DND-41 (cell line): Measurements from ENCODE around the gene ADH4.

Source experiments
- ATAC-seq: fragments of 200-7000 bp; cut with Tn5 transposase; 3 replicates; pipeline ENCODE4 v1.9.1; 2021; ENCODE audit warnings: low read depth; ENCODE audit not compliant: insufficient read depth
- DNase-seq: peaks from one replicate; pipeline ENCODE4 v3.0.0-alpha.2; 2020
- H2AFZ ChIP-seq: 2 replicates; pipeline ENCODE4 v1.6.0; 2012; ENCODE audit warnings: low read depth, low read length
- H3K27ac ChIP-seq: 2 replicates; pipeline ENCODE4 v1.5.1; 2012; ENCODE audit warnings: low read length, inconsistent platforms
- H3K27me3 ChIP-seq: fragments of 200-600 bp; sonication (generic); 2 replicates; pipeline ENCODE4 v1.6.0; 2012; ENCODE audit warnings: low read length, mild to moderate bottlenecking, inconsistent platforms; ENCODE audit not compliant: insufficient read depth, poor library complexity
- H3K36me3 ChIP-seq: 2 replicates; pipeline ENCODE4 v1.5.1; 2012; ENCODE audit warnings: low read length, inconsistent platforms; ENCODE audit not compliant: insufficient read depth
- H3K4me1 ChIP-seq: 2 replicates; pipeline ENCODE4 v1.5.1; 2012; ENCODE audit warnings: mild to moderate bottlenecking, low read length; ENCODE audit not compliant: insufficient read depth
- H3K4me2 ChIP-seq: 2 replicates; pipeline ENCODE4 v1.6.0; 2012; ENCODE audit warnings: mild to moderate bottlenecking, moderate library complexity, low read length, inconsistent platforms; ENCODE audit not compliant: insufficient read depth
- H3K4me3 ChIP-seq, 2 experiments: fragments of 200-600 bp in 1 of 2; shearing (Covaris generic) in 1 of 2; 2 replicates each; pipeline ENCODE4 v1.5.1; 2012 to 2016; ENCODE audit warnings: inconsistent platforms in 2 of 2, low read length in 2 of 2, mild to moderate bottlenecking in 2 of 2, low read depth in 1 of 2, moderate library complexity in 1 of 2
- H3K79me2 ChIP-seq: 2 replicates; pipeline ENCODE4 v1.6.0; 2012; ENCODE audit warnings: low read length, inconsistent platforms; ENCODE audit not compliant: insufficient read depth
- H3K9ac ChIP-seq: 2 replicates; pipeline ENCODE4 v1.6.0; 2012; ENCODE audit warnings: low read depth, mild to moderate bottlenecking, inconsistent platforms, low read length, moderate library complexity
- H3K9me3 ChIP-seq: 2 replicates; pipeline ENCODE4 v1.5.1; 2012; ENCODE audit warnings: low read length, moderate library complexity, mild to moderate bottlenecking, inconsistent platforms; ENCODE audit not compliant: insufficient read depth, severe bottlenecking
- H4K20me1 ChIP-seq: 2 replicates; pipeline ENCODE4 v1.6.0; 2012; ENCODE audit warnings: low read length; ENCODE audit not compliant: insufficient read depth
- CTCF ChIP-seq: IDR thresholded peaks from 2 replicates; pipeline ENCODE4 v1.5.1; 2012; ENCODE audit warnings: borderline replicate concordance, low read length, moderate library complexity, mild to moderate bottlenecking; ENCODE audit not compliant: poor library complexity, severe bottlenecking; ENCODE audit errors: extremely low read depth
- EZH2 ChIP-seq: IDR thresholded peaks from 3 replicates; pipeline ENCODE4 v1.6.1; 2012; ENCODE audit warnings: borderline replicate concordance, low read depth, mild to moderate bottlenecking, moderate library complexity, low read length, inconsistent platforms; ENCODE audit not compliant: severe bottlenecking

The ADH4 gene

GRCh38 chr4:99126376-99126775 is 17.7 kb downstream of the ADH4 start:
- peaks cover 8% of the 10 kb centered on the region for H3K9me3 ChIP-seq
- DNase-seq (no peak), ATAC-seq (no peak)
- H3K4me2 ChIP-seq, result no peak overlapping the region
- no peaks in the 10 kb centered on the region for H3K79me2 ChIP-seq
- no peaks in the 10 kb centered on the region for H4K20me1 ChIP-seq
- H2AFZ ChIP-seq, result no peak overlapping the region
- TF ChIP-seq EZH2, result no peak
- no peak for TF ChIP-seq CTCF
- H3K4me3 ChIP-seq, result no peak overlapping the region
- H3K27me3 ChIP-seq, result no peaks in the 10 kb centered on the region
- no peaks in the 10 kb centered on the region for H3K4me1 ChIP-seq
- no peak overlapping the region for H3K27ac ChIP-seq
- no peaks in the 10 kb centered on the region for H3K36me3 ChIP-seq
- H3K9ac ChIP-seq, result no peak overlapping the region

GRCh38 chr4:99121008-99121407 is 23.1 kb downstream of the ADH4 start:
- no peaks in the 10 kb centered on the region for H3K4me1 ChIP-seq
- H3K4me2 ChIP-seq, result no peak overlapping the region
- no peaks in the 10 kb centered on the region for H3K36me3 ChIP-seq
- H2AFZ ChIP-seq, result no peak overlapping the region
- no peak overlapping the region for H3K27ac ChIP-seq
- H3K9me3 ChIP-seq, result no peaks in the 10 kb centered on the region
- H3K4me3 ChIP-seq, result no peak overlapping the region
- no peaks in the 10 kb centered on the region for H3K27me3 ChIP-seq
- ATAC-seq, result no peak
- H3K79me2 ChIP-seq, result no peaks in the 10 kb centered on the region
- no peak for TF ChIP-seq EZH2
- TF ChIP-seq CTCF, result no peak
- no peak overlapping the region for H3K9ac ChIP-seq
- no peaks in the 10 kb centered on the region for H4K20me1 ChIP-seq
- no peak for DNase-seq

GRCh38 chr4:99120501-99120900 is 23.6 kb downstream of the ADH4 start:
- Histone ChIP-seq H3K9me3 (no peaks in the 10 kb centered on the region), H3K4me3 (no peak overlapping the region), H3K79me2 (no peaks in the 10 kb centered on the region), H2AFZ (no peak overlapping the region), H3K4me1 (no peaks in the 10 kb centered on the region), H3K9ac (no peak overlapping the region), H3K27ac (no peak overlapping the region), H3K4me2 (no peak overlapping the region), H4K20me1 (no peaks in the 10 kb centered on the region), H3K36me3 (no peaks in the 10 kb centered on the region), H3K27me3 (no peaks in the 10 kb centered on the region)
- DNase-seq (no peak), ATAC-seq (no peak)
- no peak for TF ChIP-seq EZH2
- no peak for TF ChIP-seq CTCF
